Gastroesophageal sphincter (tissue), 3 donors: ENCODE data around the gene LSM7.

Source experiments
- CTCF ChIP-seq, 4 experiments: fragments of 200-600 bp in 2 of 4; fragments of 450-650 bp in 2 of 4; sonication (generic) in 1 of 4; IDR thresholded peaks; one replicate each; pipeline ENCODE4 v1.5.1; 2017 to 2019; ENCODE audit warnings: antibody characterized with exemption in 4 of 4, mild to moderate bottlenecking in 2 of 4, moderate library complexity in 2 of 4
- EP300 ChIP-seq: sonication (generic); formaldehyde crosslinking; IDR thresholded peaks from one replicate; pipeline ENCODE4 v1.6.1; 2017; ENCODE audit warnings: antibody characterized with exemption, mild to moderate bottlenecking
- POLR2A ChIP-seq, 2 donors: fragments of 450-650 bp; IDR thresholded peaks; one replicate each; pipeline ENCODE4 v1.6.1; 2017; ENCODE audit warnings: antibody characterized with exemption in 2 of 2, mild to moderate bottlenecking in 2 of 2, moderate library complexity in 1 of 2
- POLR2AphosphoS5 ChIP-seq: sonication (generic); formaldehyde crosslinking; IDR thresholded peaks from one replicate; pipeline ENCODE4 v1.6.1; 2017; ENCODE audit warnings: antibody characterized with exemption

GRCh38 chr19:2334426-2334825, 6.0 kb upstream of the LSM7 start:
- TF ChIP-seq EP300: no peak
- no peak for TF ChIP-seq POLR2A (IDR thresholded peaks at IDR 0.05)
- no peak for TF ChIP-seq POLR2AphosphoS5
- TF ChIP-seq CTCF (IDR thresholded peaks at IDR 0.05): no peak
